WTC11 (cell line): ENCODE data around the gene PLXNA2. TPM values are rescaled to one million over a fixed set of nuclear protein-coding genes. Genes with fewer than 3 reads are reported as not detected.
A peak's percentile ranks its signal among the peaks of the same experiment; 100 is the strongest.

Experiments
- ATAC-seq: fragments of 200-7000 bp; cut with Tn5 transposase; 2 replicates; pipeline ENCODE4 v1.10.0; 2021; ENCODE audit warnings: mild to moderate bottlenecking, moderate library complexity
- CTCF ChIA-PET: fragments of 300-600 bp; sonication (Branson Sonifier 250); formaldehyde crosslinking; loops from one replicate; lab custom pipeline; 2021; ENCODE audit warnings: antibody characterized with exemption; lab: Charles Lee
- POLR2A ChIA-PET: fragments of 350-600 bp; sonication (Branson Sonifier 250); formaldehyde crosslinking; loops from one replicate; lab custom pipeline; 2021; ENCODE audit warnings: antibody characterized with exemption; lab: Charles Lee
- DNase-seq: peaks from one replicate; pipeline ENCODE4 v3.0.0; 2021; ENCODE audit warnings: low spot score
- H3K27ac Mint-ChIP-seq: 2 replicates; pipeline ENCODE4 v1.8.0; 2021; ENCODE audit warnings: mixed read lengths
- H3K27me3 Mint-ChIP-seq: 2 replicates; pipeline ENCODE4 v1.8.0; 2021; ENCODE audit warnings: low read depth, mild to moderate bottlenecking, moderate library complexity, mixed read lengths
- H3K36me3 Mint-ChIP-seq: 2 replicates; pipeline ENCODE4 v1.8.0; 2021; ENCODE audit warnings: mixed read lengths
- H3K4me1 Mint-ChIP-seq: 2 replicates; pipeline ENCODE4 v1.8.0; 2022; ENCODE audit warnings: mixed read lengths
- H3K4me3 Mint-ChIP-seq: 2 replicates; pipeline ENCODE4 v1.8.0; 2021; ENCODE audit warnings: mild to moderate bottlenecking, moderate library complexity, mixed read lengths
- H3K9me3 Mint-ChIP-seq: 2 replicates; pipeline ENCODE4 v1.8.0; 2021; ENCODE audit warnings: mixed read lengths
- AR ChIP-seq: fragments of 250-450 bp; sonication (Bioruptor Pico); IDR thresholded peaks from 2 replicates; pipeline ENCODE4 v1.9.0; 2021; ENCODE audit warnings: mild to moderate bottlenecking
- CBFB ChIP-seq: sonication (generic); formaldehyde crosslinking; IDR thresholded peaks from 2 replicates; pipeline ENCODE4 v1.8.1; 2022; ENCODE audit warnings: mild to moderate bottlenecking, low read depth, missing genetic modification reagents
- E2F4 ChIP-seq: sonication (generic); formaldehyde crosslinking; IDR thresholded peaks from 2 replicates; pipeline ENCODE4 v1.8.1; 2022; ENCODE audit warnings: low read depth, mild to moderate bottlenecking, moderate library complexity, missing genetic modification reagents, borderline replicate concordance
- FOXK1 ChIP-seq: sonication (generic); formaldehyde crosslinking; IDR thresholded peaks from 2 replicates; pipeline ENCODE4 v1.8.0; 2022; ENCODE audit warnings: mild to moderate bottlenecking, moderate library complexity, missing genetic modification reagents
- HMGA2 ChIP-seq: fragments of 250-450 bp; sonication (Bioruptor Pico); IDR thresholded peaks from 2 replicates; pipeline ENCODE4 v1.4.0; 2021; ENCODE audit warnings: mild to moderate bottlenecking, moderate library complexity
- MYBL2 ChIP-seq: sonication (generic); formaldehyde crosslinking; IDR thresholded peaks from 2 replicates; pipeline ENCODE4 v1.8.1; 2023; ENCODE audit warnings: mild to moderate bottlenecking, moderate library complexity, missing genetic modification reagents
- NFYB ChIP-seq: sonication (generic); formaldehyde crosslinking; conservative IDR thresholded peaks from 2 replicates; pipeline ENCODE4 v1.8.0; 2022; ENCODE audit warnings: low read depth, missing genetic modification reagents
- PRDM15 ChIP-seq: sonication (generic); formaldehyde crosslinking; IDR thresholded peaks from 2 replicates; pipeline ENCODE4 v1.8.0; 2022; ENCODE audit warnings: missing genetic modification reagents
- PREB ChIP-seq: sonication (generic); formaldehyde crosslinking; IDR thresholded peaks from 2 replicates; pipeline ENCODE4 v1.8.1; 2022; ENCODE audit warnings: mild to moderate bottlenecking, missing genetic modification reagents, moderate library complexity, borderline replicate concordance
- SMAD4 ChIP-seq: sonication (generic); formaldehyde crosslinking; IDR thresholded peaks from 2 replicates; pipeline ENCODE4 v1.8.0; 2022; ENCODE audit warnings: mild to moderate bottlenecking, missing genetic modification reagents
- TCF7 ChIP-seq: sonication (generic); formaldehyde crosslinking; IDR thresholded peaks from 2 replicates; pipeline ENCODE4 v1.8.0; 2022; ENCODE audit warnings: mild to moderate bottlenecking, low read depth, missing genetic modification reagents, moderate library complexity
- total RNA-seq: library from RNA; stranded (reverse); gene quantifications from 3 replicates; pipeline ENCODE4 v1.2.3, GENCODE V29; 2021

PLXNA2 gene
- total RNA-seq, 1 experiment from 2014 or later: 4.2 TPM

- TF ChIP-seq AR (CRISPR knock-in tag) (no peak), FOXK1 (no peak), NFYB (CRISPR knock-in tag) (no peak), MYBL2 (no peak), CBFB (CRISPR knock-in tag) (no peak), E2F4 (CRISPR knock-in tag) (no peak), HMGA2 (CRISPR knock-in tag) (no peak)
- TF ChIP-seq, all 79 proteins: peak for 0
These were observed 140.3 kb downstream of the PLXNA2 start (continued) for GRCh38 chr1:208103597-208104513.

GRCh38 chr1:208101661-208102431 is 142.3 kb downstream of the PLXNA2 start:
- Mint-ChIP-seq H3K27ac (no peak overlapping the region), H3K4me3 (no peak overlapping the region), H3K4me1 (peaks cover 34% of the 10 kb centered on the region), H3K27me3 (no peaks in the 10 kb centered on the region; the same call in 1 of the 2 replicates), H3K36me3 (no peaks in the 10 kb centered on the region), H3K9me3 (no peaks in the 10 kb centered on the region)
- TF ChIP-seq PRDM15: peak; percentile 94
- TF ChIP-seq PREB (CRISPR knock-in tag): no peak
- no peak for TF ChIP-seq TCF7 (CRISPR knock-in tag)
- TF ChIP-seq SMAD4 (CRISPR knock-in tag): no peak
- peak; percentile 79 for ATAC-seq
- ChIA-PET POLR2A (interaction anchor here (0.9 kb wide), 1 partner anchor 110 kb away, joined by 3 read pairs; no protein-coding TSS in a partner anchor), CTCF (interaction anchor here (1.0 to 2.6 kb wide), 9 partner anchors 11 to 150 kb away, joined by 3 to 19 read pairs (median 5); partner anchors contain the start of gene PLXNA2)
- peak; percentile 26 for DNase-seq
